NCI-H128 (cell line): Measurements from ENCODE around the gene RAB28.

Source experiments
- DNase-seq: peaks from one replicate; lab custom pipeline; 2025; ENCODE audit not compliant: unreplicated experiment; lab: John Stamatoyannopoulos, UW

Gene RAB28

DNA sequence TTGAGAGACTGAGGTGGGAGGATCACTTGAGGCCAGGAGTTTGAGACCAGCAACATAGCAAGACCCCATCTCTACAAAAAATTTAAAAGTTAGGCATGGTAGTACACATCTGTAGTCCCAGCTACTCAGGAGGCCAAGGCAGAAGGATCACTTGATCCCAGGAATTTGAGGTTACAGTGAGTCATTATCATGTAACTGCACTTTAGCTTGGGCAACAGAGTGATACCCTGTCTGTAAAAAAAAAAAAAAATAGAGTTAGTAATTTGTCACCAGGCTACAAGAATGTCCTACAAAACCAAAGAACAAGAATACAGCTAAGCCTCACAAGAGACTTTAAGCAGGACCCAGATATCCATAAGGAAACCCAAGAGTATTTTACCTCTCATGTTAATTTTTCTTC lies 27.0 kb upstream of the RAB28 start:
- no peak for DNase-seq

DNA sequence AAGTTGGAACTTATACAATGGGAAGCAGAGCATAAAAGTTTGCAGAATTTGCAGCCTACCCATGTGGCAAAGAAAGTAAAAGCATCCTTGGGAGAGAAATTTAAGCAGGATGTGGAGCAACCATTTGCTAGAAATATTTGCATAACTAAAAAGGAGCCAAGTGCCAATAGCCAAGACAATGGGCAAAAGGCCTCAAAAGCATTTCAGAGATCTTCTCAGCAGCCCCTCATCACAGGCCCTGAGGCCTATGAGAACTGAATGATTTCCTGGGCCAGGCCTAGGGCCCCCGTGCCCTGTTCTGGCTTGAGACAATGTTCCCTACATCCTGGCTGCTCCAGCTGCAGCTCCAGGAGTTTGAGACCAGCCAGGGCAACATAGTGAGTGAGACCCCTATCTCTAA lies 25.3 kb upstream of the RAB28 start:
- no peak for DNase-seq

- no peak for DNase-seq
These were observed 20.2 kb upstream of the RAB28 start for GRCh38 chr4:13504374-13504773.

DNA sequence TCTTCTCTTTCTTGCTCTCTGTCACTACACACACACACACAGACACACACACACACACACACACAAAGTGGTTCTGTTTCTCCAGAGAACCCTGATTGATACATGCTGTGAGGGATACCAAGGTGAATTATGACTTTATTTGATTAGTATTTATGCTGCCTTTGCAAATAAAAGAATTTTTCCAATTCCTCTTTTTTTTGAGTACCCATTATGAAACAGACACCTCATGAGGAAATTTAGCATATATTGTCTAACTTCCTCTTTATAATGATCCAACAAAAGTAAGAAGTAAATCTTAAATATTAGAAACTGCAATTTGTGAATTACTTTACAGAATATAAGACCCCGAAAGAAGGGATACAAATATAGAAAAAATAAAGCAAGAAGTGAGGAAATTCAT lies 14.3 kb upstream of the RAB28 start:
- no peak for DNase-seq

GRCh38 chr4:13496605-13497004 lies 12.5 kb upstream of the RAB28 start:
- no peak for DNase-seq

DNA sequence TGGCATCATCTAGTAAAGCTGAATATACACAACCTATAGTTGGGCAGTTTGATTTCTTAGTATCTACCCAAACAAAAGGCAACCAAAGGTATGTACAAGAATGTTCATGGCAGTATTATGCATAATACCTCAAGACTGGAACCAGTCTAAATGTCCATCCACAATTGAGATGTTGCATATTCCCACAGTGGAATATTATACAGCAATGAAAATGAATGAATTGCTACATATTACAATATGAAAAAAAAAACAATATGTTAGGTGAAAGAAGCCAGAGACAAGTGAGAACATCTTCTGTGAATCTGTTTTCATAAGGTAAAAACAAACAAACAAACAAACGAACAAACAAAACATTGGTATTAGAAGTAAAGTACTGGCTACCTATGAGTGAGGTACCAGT lies 11.6 kb upstream of the RAB28 start:
- DNase-seq, result no peak

DNA sequence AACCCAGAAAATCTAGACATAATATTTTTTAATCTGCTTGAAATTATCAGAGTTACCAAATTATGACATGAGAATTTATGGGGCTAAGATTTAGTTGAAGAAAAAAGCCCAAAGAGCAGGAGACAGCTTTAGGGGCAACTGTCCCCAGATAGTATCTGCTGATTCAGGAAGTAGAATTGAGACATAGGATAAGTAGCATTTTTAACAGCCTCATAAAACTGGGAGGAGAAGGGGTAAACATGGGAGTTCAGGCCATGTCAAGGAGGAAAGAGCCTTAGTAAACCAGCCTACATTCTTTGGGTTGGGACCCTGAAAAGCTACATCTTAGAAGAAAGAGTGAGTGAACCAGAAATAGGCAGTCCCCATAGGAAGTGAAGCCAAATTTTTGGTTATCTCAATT lies 9.7 kb upstream of the RAB28 start:
- DNase-seq, result no peak

DNA sequence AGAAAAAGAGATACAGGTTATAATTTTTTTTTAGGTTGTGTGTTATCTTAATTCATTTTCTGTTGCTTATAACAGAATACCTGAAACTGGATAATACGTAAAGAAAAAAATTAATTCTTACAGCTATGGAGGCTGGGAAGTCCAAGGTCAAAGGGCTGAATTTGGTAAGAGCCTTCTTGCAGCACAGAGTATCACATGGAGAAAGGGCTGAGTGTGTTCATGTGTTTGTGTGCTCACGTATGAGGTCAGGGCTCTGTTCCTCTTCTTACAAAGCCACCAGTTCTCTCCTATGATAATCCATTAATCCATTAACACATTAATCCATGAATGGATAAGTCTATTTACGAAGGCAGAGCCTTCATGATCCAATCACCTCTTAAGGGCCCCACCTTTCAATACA lies 8.6 kb upstream of the RAB28 start:
- DNase-seq, result no peak

DNA sequence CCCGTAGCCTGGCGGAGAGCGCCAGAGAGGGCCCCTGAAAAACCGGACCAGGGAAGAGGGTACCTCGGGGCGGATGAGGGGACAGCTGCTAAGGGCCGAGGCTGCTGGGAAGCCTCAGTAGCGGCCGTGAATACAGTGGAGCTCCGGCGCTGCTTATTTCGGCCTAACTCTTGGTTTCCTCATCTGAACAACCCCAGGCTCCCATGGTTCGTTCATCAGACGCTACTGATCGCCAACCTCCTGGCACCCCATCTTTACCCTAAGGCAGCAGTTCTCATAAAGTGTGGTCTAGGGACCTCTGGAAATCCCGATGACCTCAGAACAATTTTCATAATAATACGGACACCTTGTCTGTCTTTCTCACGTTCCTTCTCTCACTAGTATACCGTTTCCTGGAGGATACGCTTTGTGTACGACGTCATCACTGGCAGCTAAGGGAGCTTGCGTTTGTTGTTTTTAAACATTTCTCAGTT lies 645 bp upstream of the RAB28 start:
- DNase-seq, result no peak

- no peak for DNase-seq
These were observed 395 bp downstream of the RAB28 start for GRCh38 chr4:13483768-13484121.

GRCh38 chr4:13483136-13483767 lies 888 bp downstream of the RAB28 start:
- DNase-seq, result no peak

GRCh38 chr4:13481569-13481968 lies 2.6 kb downstream of the RAB28 start:
- DNase-seq, result no peak

DNA sequence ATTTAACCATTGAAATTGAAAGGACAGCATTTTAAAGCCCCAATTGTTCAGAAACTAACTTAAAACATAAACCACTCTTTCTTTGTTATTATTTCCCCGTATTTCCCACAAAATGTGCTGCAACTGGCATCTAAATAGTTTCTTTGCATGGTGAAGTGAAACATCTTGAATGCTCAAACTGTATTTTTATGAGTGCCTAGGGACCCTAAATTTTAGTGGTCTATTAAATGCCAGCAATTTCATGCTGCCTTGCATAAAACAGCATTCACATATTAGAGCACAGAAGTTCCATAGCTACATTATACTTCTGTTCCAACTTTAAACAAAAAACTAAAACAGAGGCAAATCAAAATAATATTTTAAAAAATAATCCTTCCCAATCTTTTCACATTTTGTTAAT lies 5.4 kb downstream of the RAB28 start:
- no peak for DNase-seq

- no peak for DNase-seq
These were observed 6.0 kb downstream of the RAB28 start for GRCh38 chr4:13478131-13478530.

- no peak for DNase-seq
These were observed 7.2 kb downstream of the RAB28 start for GRCh38 chr4:13476915-13477314.

DNA sequence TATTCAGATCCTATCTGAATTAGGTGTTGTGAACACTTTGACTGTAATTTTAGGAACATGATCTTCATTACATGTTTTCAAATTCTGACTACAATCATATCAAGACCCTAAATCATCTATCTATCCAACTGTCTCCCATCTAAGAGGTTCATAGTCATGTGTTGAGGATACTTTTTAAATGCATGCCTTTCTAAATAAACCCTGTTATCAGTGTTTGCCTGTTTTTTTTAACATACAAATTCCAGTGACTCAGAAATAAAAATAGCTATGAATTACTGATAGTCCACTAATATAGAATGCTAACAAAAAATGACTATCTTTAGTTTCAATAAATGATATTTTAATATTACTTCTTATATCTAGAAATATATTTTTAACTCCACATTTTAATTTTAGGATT lies 8.0 kb downstream of the RAB28 start:
- DNase-seq, result no peak

DNA sequence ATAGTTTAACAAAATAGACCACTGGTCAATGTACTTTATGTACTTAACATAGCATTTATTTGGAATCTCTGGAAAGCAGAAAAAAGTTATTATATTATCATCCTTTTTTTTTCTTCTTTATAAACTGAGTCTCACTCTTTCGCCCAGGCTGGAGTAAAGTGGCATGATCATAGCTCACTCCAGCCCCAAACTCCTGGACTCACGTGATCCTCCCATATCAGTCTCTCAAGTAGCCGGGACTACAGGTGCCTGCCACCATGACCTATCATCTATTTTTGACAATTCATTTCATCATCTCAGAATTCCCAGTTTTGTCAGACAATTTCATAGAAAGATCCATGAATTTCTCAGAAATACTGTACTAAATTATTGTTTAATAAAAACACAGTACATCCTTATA lies 12.7 kb downstream of the RAB28 start:
- DNase-seq, result no peak

DNA sequence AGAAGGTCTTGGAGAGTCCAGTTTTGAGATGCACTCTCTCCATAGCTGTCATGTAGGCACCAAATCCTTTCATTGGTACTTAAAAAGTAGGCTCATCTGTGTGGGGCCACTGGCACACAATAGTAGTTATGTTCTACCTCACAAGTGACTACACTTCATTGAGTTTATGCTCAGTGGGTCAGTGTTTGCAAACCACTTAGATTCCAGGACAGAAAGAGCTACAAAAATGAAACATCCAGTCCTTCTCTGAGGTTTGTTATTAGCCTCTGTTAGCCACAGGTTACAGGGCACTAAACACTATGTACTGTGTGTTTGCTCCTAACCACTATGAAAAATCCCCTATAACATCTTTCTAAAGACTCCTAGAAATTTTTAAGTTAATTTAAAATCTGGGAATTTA lies 13.8 kb downstream of the RAB28 start:
- no peak for DNase-seq

- DNase-seq, result no peak
These were observed 19.2 kb downstream of the RAB28 start for GRCh38 chr4:13464973-13465372.

DNA sequence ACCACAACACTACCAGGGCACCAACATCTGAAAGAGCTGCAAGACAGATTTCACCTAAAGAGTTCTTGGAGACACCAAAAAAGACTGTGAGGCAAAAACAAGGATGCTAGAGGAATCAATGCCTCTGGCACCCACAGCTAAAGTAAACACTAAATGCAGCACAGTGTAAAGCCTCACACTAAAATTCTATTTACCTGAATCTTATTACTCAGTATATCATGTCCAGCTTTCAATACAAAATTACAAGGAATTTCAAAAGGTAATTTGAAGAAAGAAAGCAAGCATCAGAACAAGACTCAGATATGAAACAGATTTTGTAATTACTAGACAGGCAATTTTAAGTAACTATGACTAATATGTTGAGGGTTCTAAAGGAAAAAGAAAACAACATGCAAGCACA lies 19.6 kb downstream of the RAB28 start:
- DNase-seq, result no peak

GRCh38 chr4:13461191-13461905 lies 22.8 kb downstream of the RAB28 start:
- no peak for DNase-seq

GRCh38 chr4:13455411-13455810 lies 28.7 kb downstream of the RAB28 start:
- no peak for DNase-seq

DNA sequence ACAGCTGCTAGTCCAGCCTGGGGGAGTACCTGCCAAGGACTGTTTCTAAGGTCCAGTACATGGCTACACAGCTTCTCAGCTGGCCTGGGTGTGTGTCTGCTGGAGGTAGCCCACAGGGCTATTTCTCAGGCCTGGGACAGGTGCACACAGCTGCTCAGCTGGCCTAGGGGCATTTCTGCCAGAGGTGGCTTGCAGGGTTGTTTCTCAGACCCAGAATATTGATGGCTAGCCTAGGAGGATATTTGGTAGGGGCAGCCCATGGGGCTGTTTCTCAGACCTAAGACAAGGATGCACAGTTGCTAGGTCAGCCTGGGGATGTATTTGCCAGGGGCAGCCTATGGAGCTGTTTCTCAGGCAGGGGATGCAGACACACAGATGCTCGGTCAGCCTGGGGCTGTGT lies 29.4 kb downstream of the RAB28 start:
- no peak for DNase-seq
